SK-N-SH (cell line): ENCODE data around the gene DEFB112.

Source experiments
- CTCF ChIP-seq: fragments of 200-600 bp; sonication (generic); IDR thresholded peaks from 2 replicates; pipeline ENCODE4 v1.6.1; 2017; ENCODE audit warnings: antibody characterized with exemption, mild to moderate bottlenecking, moderate library complexity
- EP300 ChIP-seq, 2 experiments: IDR thresholded peaks; 2 replicates each; pipeline versions ENCODE4 v1.4.0 to v1.6.1; 2012; ENCODE audit warnings: borderline replicate concordance in 1 of 2, low read depth in 1 of 2, low read length in 1 of 2
- FOXM1 ChIP-seq: IDR thresholded peaks from 2 replicates; pipeline ENCODE4 v1.4.0; 2012; ENCODE audit warnings: low read depth, mild to moderate bottlenecking
- GABPA ChIP-seq: IDR thresholded peaks from 2 replicates; pipeline ENCODE4 v1.4.0; 2012; ENCODE audit warnings: low read depth, mild to moderate bottlenecking
- POLR2AphosphoS5 ChIP-seq: IDR thresholded peaks from 2 replicates; pipeline ENCODE4 v1.6.1; 2012; ENCODE audit warnings: low read depth, low read length
- RXRA ChIP-seq: IDR thresholded peaks from 2 replicates; pipeline ENCODE4 v1.4.0; 2012; ENCODE audit warnings: low read depth, mild to moderate bottlenecking, borderline replicate concordance
- TAF1 ChIP-seq: IDR thresholded peaks from 2 replicates; pipeline ENCODE4 v1.6.1; 2012; ENCODE audit warnings: low read depth, mild to moderate bottlenecking, low read length, moderate library complexity, borderline replicate concordance
- TEAD4 ChIP-seq: IDR thresholded peaks from 2 replicates; pipeline ENCODE4 v1.4.0; 2012; ENCODE audit warnings: mild to moderate bottlenecking, borderline replicate concordance; ENCODE audit not compliant: insufficient read depth
- YY1 ChIP-seq: IDR thresholded peaks from 2 replicates; pipeline ENCODE4 v1.4.0; 2012; ENCODE audit warnings: low read depth, mild to moderate bottlenecking

- no peak for TF ChIP-seq CTCF
- no peak for TF ChIP-seq FOXM1
- no peak for TF ChIP-seq RXRA
- no peak for TF ChIP-seq YY1
- TF ChIP-seq POLR2AphosphoS5 = no peak
- no peak for TF ChIP-seq TAF1
- TF ChIP-seq EP300 (IDR thresholded peaks at IDR 0.05; ENCODE audit: borderline replicate concordance in 1 of 2, low read depth in 1 of 2, low read length in 1 of 2) = no peak
- TF ChIP-seq TEAD4 = no peak
- no peak for TF ChIP-seq GABPA
Observed at GRCh38 chr6:50025258-50025657, 24.5 kb downstream of the DEFB112 start.
